Activated naive CD8-positive, alpha-beta T cell treated with anti-CD3 and anti-CD28 coated beads for 36 hours (primary cell): Measurements from ENCODE around the gene C12orf54. TPM values are rescaled to one million over a fixed set of nuclear protein-coding genes. Genes with fewer than 3 reads are reported as not detected.

Experiments used
- DNase-seq: peaks from one replicate; pipeline ENCODE4 v3.0.0; 2021
- H3K27ac Mint-ChIP-seq: one replicate; pipeline ENCODE4 v1.8.0; 2022; ENCODE audit warnings: mild to moderate bottlenecking, moderate library complexity, mixed read lengths
- H3K27me3 Mint-ChIP-seq: one replicate; pipeline ENCODE4 v1.8.0; 2022; ENCODE audit warnings: mild to moderate bottlenecking, mixed read lengths
- H3K36me3 Mint-ChIP-seq: one replicate; pipeline ENCODE4 v1.8.0; 2021; ENCODE audit warnings: mild to moderate bottlenecking, mixed read lengths
- H3K4me1 Mint-ChIP-seq: one replicate; pipeline ENCODE4 v1.8.0; 2021; ENCODE audit warnings: mixed read lengths
- H3K4me3 Mint-ChIP-seq: one replicate; pipeline ENCODE4 v1.8.0; 2022; ENCODE audit warnings: mild to moderate bottlenecking, moderate library complexity, mixed read lengths
- H3K9me3 Mint-ChIP-seq: one replicate; pipeline ENCODE4 v1.8.0; 2022; ENCODE audit warnings: mixed read lengths
- total RNA-seq, 2 experiments: library from RNA; stranded (reverse); gene quantifications; one replicate each; pipeline ENCODE4 v1.2.3, GENCODE V29; 2021

C12orf54 gene
- total RNA-seq, 2 experiments from 2014 or later = not detected

GRCh38 chr12:48542300-48542928 is 60.1 kb downstream of the C12orf54 start:
- H3K27ac Mint-ChIP-seq = peak overlapping the region; percentile 11
- H3K4me3 Mint-ChIP-seq = no peak overlapping the region
- no peaks in the 10 kb centered on the region for H3K9me3 Mint-ChIP-seq
- H3K27me3 Mint-ChIP-seq = peaks cover 3% of the 10 kb centered on the region
- peaks cover 23% of the 10 kb centered on the region for H3K4me1 Mint-ChIP-seq
- peak; percentile 49 for DNase-seq
- H3K36me3 Mint-ChIP-seq = peaks cover 4% of the 10 kb centered on the region

DNA sequence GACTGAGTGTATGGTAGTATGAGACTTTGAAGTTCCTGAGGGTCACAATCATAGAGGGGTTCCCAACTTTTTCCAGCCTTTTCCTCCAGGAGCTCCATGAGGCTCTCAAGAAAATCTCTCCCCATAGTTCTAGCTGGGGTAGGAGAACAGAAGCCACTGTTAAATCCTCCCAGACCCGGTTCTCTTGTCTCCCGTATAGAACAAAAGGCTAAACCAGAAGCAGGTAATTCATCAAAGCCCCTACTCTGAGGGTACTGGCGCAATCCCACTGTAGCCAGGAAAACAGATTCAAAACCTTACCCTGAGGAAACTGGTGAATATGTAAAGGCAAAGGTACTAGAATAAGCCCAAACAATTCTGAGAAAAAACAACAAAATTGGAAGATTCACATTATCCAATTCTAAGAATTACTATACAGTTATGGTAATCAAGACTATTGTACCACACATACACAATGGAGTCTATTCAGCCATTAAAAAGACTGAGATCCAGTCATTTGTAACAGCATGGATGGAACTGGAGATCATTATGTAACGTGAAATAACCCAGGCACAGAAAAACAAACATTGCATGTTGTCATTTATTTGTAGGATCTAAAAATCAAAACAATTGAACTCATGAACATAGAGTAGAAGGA is 63.7 kb downstream of the C12orf54 start:
- no peak for DNase-seq
- H3K9me3 Mint-ChIP-seq = peaks cover 8% of the 10 kb centered on the region

More for the DNA sequence above, 63.7 kb downstream of the C12orf54 start:
- Mint-ChIP-seq H3K27me3 (peaks cover 3% of the 10 kb centered on the region), H3K27ac (no peak overlapping the region), H3K4me1 (peaks cover 12% of the 10 kb centered on the region), H3K4me3 (no peak overlapping the region), H3K36me3 (no peaks in the 10 kb centered on the region)

Other genes with a start within 250 kb of the C12orf54 start
- 1 to 10 TPM; 6.8 to 7.0 TPM for gene ZNF641, start 131.6 kb upstream of the C12orf54 start, total RNA-seq
- not detected for gene ANP32D, start 9.9 kb upstream of the C12orf54 start, total RNA-seq
- not detected for gene OR8S1, start 43.1 kb downstream of the C12orf54 start, total RNA-seq
- gene LALBA, start 87.5 kb downstream of the C12orf54 start, total RNA-seq = not detected
- gene KANSL2, start 199.7 kb downstream of the C12orf54 start, total RNA-seq = 10 to 100 TPM; 59.7 to 62.0 TPM
- 10 to 100 TPM; 62.0 to 65.5 TPM for gene CCNT1, start 234.2 kb downstream of the C12orf54 start, total RNA-seq